Left lung (tissue), 10 donors: ENCODE results near the gene ATP6V0E1. TPM values are rescaled to one million over a fixed set of nuclear protein-coding genes. Genes with fewer than 3 reads are reported as not detected.
"Not testable (repeated sequence)": the region's sequence is repeated elsewhere in the genome, so short reads cannot be mapped to it uniquely, and the experiment has no call there.

Experiments used
- ATAC-seq: fragments of 200-7000 bp; cut with Tn5 transposase; one replicate; pipeline ENCODE4 v1.9.1; 2020; ENCODE audit warnings: moderate library complexity
- DNase-seq, 4 donors: peaks; one replicate each; pipeline ENCODE4 v3.0.0-alpha.2; 2013 to 2020
- H3K27ac ChIP-seq, 2 donors: fragments of 200-600 bp; sonication (generic) in 1 of 2; one replicate each; pipeline versions ENCODE4 v1.5.0 to v1.8.0; 2020 to 2021
- H3K27me3 ChIP-seq, 2 donors: fragments of 200-600 bp; sonication (generic) in 1 of 2; one replicate each; pipeline versions ENCODE4 v1.5.0 to v1.8.0; 2020 to 2021
- H3K36me3 ChIP-seq, 2 donors: fragments of 200-600 bp; sonication (generic) in 1 of 2; one replicate each; pipeline versions ENCODE4 v1.5.0 to v1.8.0; 2020 to 2021
- H3K4me1 ChIP-seq, 2 donors: fragments of 200-600 bp; one replicate each; pipeline ENCODE4 v1.8.0; 2021
- H3K4me3 ChIP-seq, 2 donors: fragments of 200-600 bp; sonication (generic) in 1 of 2; one replicate each; pipeline versions ENCODE4 v1.5.0 to v1.8.0; 2020 to 2021; ENCODE audit warnings: mild to moderate bottlenecking in 1 of 2
- H3K9me3 ChIP-seq, 2 donors: fragments of 200-600 bp; sonication (generic) in 1 of 2; one replicate each; pipeline versions ENCODE4 v1.5.0 to v1.8.0; 2020 to 2021
- CTCF ChIP-seq, 2 donors: fragments of 200-600 bp; sonication (generic) in 1 of 2; IDR thresholded peaks; one replicate each; pipeline versions ENCODE4 v1.5.0 to v1.8.0; 2021; ENCODE audit warnings: antibody characterized with exemption in 2 of 2
- intact Hi-C, 2 donors: fragments of 100-400 bp; cut with DNase I; formaldehyde crosslinking; loops; one replicate each; pipeline versions ENCODE4 v1.11.2 to v1.14.2; 2022
- polyA plus RNA-seq, 6 donors: library from polyadenylated mRNA; unstranded; fragments of 120-200 nt; gene quantifications; one replicate each; pipeline ENCODE4 v1.2.1, GENCODE V29; 2013; ENCODE audit not compliant: insufficient read length in 6 of 6
- total RNA-seq, 2 donors: library from RNA; stranded (reverse); fragmentation: NEBNext Ultra II Directional; extraction: Animal tissue kit (Norgen Biotek cat#: 25700); gene quantifications; one replicate each; pipeline ENCODE4 v1.2.1, GENCODE V29; 2021
- donor health status: DM: no; HTN: yes; CAD: no.
- donor health status: DM: no; HTN: no; CAD: no.

The ATP6V0E1 gene
- total and polyA plus RNA-seq, 8 donors, result 132 to 385 (median 159) TPM

GRCh38 chr5:173045474-173045873 is 61.9 kb downstream of the ATP6V0E1 start:
- Histone ChIP-seq H3K36me3 (no peaks in the 10 kb centered on the region), H3K4me3 (no peak overlapping the region), H3K27me3 (no peaks in the 10 kb centered on the region), H3K4me1 (no peaks in the 10 kb centered on the region), H3K27ac (no peak overlapping the region), H3K9me3 (no peaks in the 10 kb centered on the region)
- intact Hi-C loops, result no loop called here
- ATAC-seq (peak; percentile 26), DNase-seq (no peak)
- no peak for TF ChIP-seq CTCF (IDR thresholded peaks at IDR 0.05)

- H3K27me3 ChIP-seq, intact Hi-C loops, H3K9me3 ChIP-seq, H3K27ac ChIP-seq, ATAC-seq, H3K36me3 ChIP-seq, H3K4me1 ChIP-seq, H3K4me3 ChIP-seq, DNase-seq: not testable (repeated sequence)
Observed at GRCh38 chr5:173047096-173047837, 63.7 kb downstream of the ATP6V0E1 start.

- no peaks in the 10 kb centered on the region for H3K4me1 ChIP-seq
- ATAC-seq (no peak), DNase-seq (no peak)
- H3K9me3 ChIP-seq, result no peaks in the 10 kb centered on the region
- intact Hi-C loops, result no loop called here
- TF ChIP-seq CTCF (IDR thresholded peaks at IDR 0.05), result no peak
- H3K27ac ChIP-seq, result no peak overlapping the region
- peaks cover 0 to 6% of the 10 kb centered on the region in 2 donors for H3K27me3 ChIP-seq
- no peak overlapping the region for H3K4me3 ChIP-seq
- no peaks in the 10 kb centered on the region for H3K36me3 ChIP-seq
Observed at GRCh38 chr5:173047838-173048105, 64.2 kb downstream of the ATP6V0E1 start.

- DNase-seq, result no peak
- H3K36me3 ChIP-seq, result no peaks in the 10 kb centered on the region
- no peak overlapping the region for H3K27ac ChIP-seq
- H3K27me3 ChIP-seq, result peaks cover 0 to 6% of the 10 kb centered on the region in 2 donors
- H3K4me1 ChIP-seq, result peaks cover 3 to 7% of the 10 kb centered on the region in 2 donors
- H3K4me3 ChIP-seq, result no peak overlapping the region
- ATAC-seq, result no peak
- intact Hi-C loops, result no loop called here
- no peaks in the 10 kb centered on the region for H3K9me3 ChIP-seq
- no peak for TF ChIP-seq CTCF (IDR thresholded peaks at IDR 0.05)
Observed at GRCh38 chr5:173050791-173051190, 67.2 kb downstream of the ATP6V0E1 start.

GRCh38 chr5:173051746-173052145 is 68.2 kb downstream of the ATP6V0E1 start:
- no peak for TF ChIP-seq CTCF (IDR thresholded peaks at IDR 0.05)
- no peak for ATAC-seq
- intact Hi-C loops, result no loop called here

GRCh38 chr5:173053041-173053440 is 69.5 kb downstream of the ATP6V0E1 start:
- no peaks in the 10 kb centered on the region for H3K36me3 ChIP-seq
- no peak overlapping the region for H3K27ac ChIP-seq
- intact Hi-C loops, result no loop called here
- no peak for ATAC-seq
- DNase-seq, result no peak
- no peaks in the 10 kb centered on the region for H3K9me3 ChIP-seq
- H3K4me3 ChIP-seq, result no peak overlapping the region
- H3K4me1 ChIP-seq, result peaks cover 8 to 13% of the 10 kb centered on the region in 2 donors
- no peak for TF ChIP-seq CTCF (IDR thresholded peaks at IDR 0.05)
- peaks cover 0 to 6% of the 10 kb centered on the region in 2 donors for H3K27me3 ChIP-seq

More at GRCh38 chr5:173051746-173052145, 68.2 kb downstream of the ATP6V0E1 start:
- H3K36me3 ChIP-seq, result no peaks in the 10 kb centered on the region
- no peak overlapping the region for H3K4me3 ChIP-seq
- H3K27ac ChIP-seq, result no peak overlapping the region
- peaks cover 0 to 6% of the 10 kb centered on the region in 2 donors for H3K27me3 ChIP-seq
- peaks cover 3 to 7% of the 10 kb centered on the region in 2 donors for H3K4me1 ChIP-seq
- no peaks in the 10 kb centered on the region for H3K9me3 ChIP-seq
- no peak for DNase-seq
